HepG2 (cell line): Measurements from ENCODE around the gene SCMH1. TPM values are rescaled to one million over a fixed set of nuclear protein-coding genes. Genes with fewer than 3 reads are reported as not detected.

Experiments
- ATAC-seq: fragments of 200-7000 bp; cut with Tn5 transposase; 3 replicates; pipeline ENCODE4 v1.9.1; 2020; ENCODE audit warnings: mild to moderate bottlenecking, moderate library complexity
- BruUV-seq: library from RNA; stranded (reverse); fragments of 400-500 nt; replicated peaks from 2 replicates; lab custom pipeline; 2021; lab: Mats Ljungman, UMichigan
- CTCF ChIA-PET: fragments of 300-600 bp; formaldehyde crosslinking; extraction: SDS; loops from one replicate; lab custom pipeline; 2021; ENCODE audit warnings: low total read pairs, inconsistent platforms, low intra/inter-chr PET ratio; lab: Yijun Ruan, JAX
- POLR2A ChIA-PET: fragments of 350-600 bp; sonication (Branson Sonifier 250); formaldehyde crosslinking; loops from one replicate; lab custom pipeline; 2020; ENCODE audit warnings: antibody characterized with exemption, inconsistent platforms; lab: Yijun Ruan, JAX
- DNase-seq: peaks from one replicate; pipeline ENCODE4 v3.0.0-alpha.2; 2015; ENCODE audit warnings: low spot score
- FAIRE-seq: peaks from 3 replicates; lab custom pipeline; 2011; peaks lifted over from hg19 to GRCh38; lab: Jason Lieb, UNC
- H2AFZ ChIP-seq: one replicate; pipeline ENCODE4 v1.6.1; 2011; ENCODE audit warnings: low read length, inconsistent platforms
- H3K27ac ChIP-seq: fragments of 300-600 bp; 3 replicates; pipeline ENCODE4 v1.8.0; 2011; ENCODE audit warnings: mixed run types, mild to moderate bottlenecking, mixed read lengths, low read length, inconsistent platforms; ENCODE audit not compliant: insufficient read depth; ENCODE audit errors: extremely low read length
- H3K27me3 ChIP-seq, 2 experiments: fragments of 200-600 bp in 1 of 2; 2 replicates in 1 of 2; 3 replicates in 1 of 2; pipeline versions ENCODE4 v1.6.0 to v1.8.0; 2011; ENCODE audit warnings: low read length in 2 of 2, mild to moderate bottlenecking in 2 of 2, moderate library complexity in 2 of 2, inconsistent platforms in 1 of 2; ENCODE audit not compliant: insufficient read depth in 2 of 2, control insufficient read depth in 1 of 2
- H3K36me3 ChIP-seq, 2 experiments: fragments of 200-600 bp in 1 of 2; replicated peaks in 1 of 2; 2 replicates in 1 of 2; 3 replicates in 1 of 2; pipeline versions ENCODE4 v1.5.1 to v1.8.0; 2011; ENCODE audit warnings: low read length in 2 of 2, inconsistent platforms in 1 of 2; ENCODE audit not compliant: insufficient read depth in 2 of 2, control insufficient read depth in 1 of 2
- H3K4me1 ChIP-seq: 2 replicates; pipeline ENCODE4 v1.5.1; 2012; ENCODE audit warnings: low read length, inconsistent platforms; ENCODE audit not compliant: insufficient read depth
- H3K4me2 ChIP-seq: 2 replicates; pipeline ENCODE4 v1.6.0; 2011; ENCODE audit warnings: low read depth, low read length, inconsistent platforms
- H3K4me3 ChIP-seq, 3 experiments: fragments of 200-600 bp in 1 of 3; sonication (generic), shearing (Covaris generic) in 1 of 3; replicated peaks in 1 of 3; 2 replicates each; pipeline ENCODE4 v1.5.1; 2011 to 2016; ENCODE audit warnings: low read length in 3 of 3, inconsistent platforms in 2 of 3, low read depth in 2 of 3, mild to moderate bottlenecking in 2 of 3, control low read depth in 1 of 3, mixed read lengths in 1 of 3; ENCODE audit not compliant: insufficient read depth in 1 of 3
- H3K79me2 ChIP-seq: one replicate; pipeline ENCODE4 v1.6.1; 2011; ENCODE audit warnings: low read length, inconsistent platforms; ENCODE audit not compliant: insufficient read depth
- H3K9ac ChIP-seq: 2 replicates; pipeline ENCODE4 v1.6.0; 2011; ENCODE audit warnings: mild to moderate bottlenecking, low read depth, low read length, inconsistent platforms; ENCODE audit not compliant: insufficient read depth
- H3K9me3 ChIP-seq: 2 replicates; pipeline ENCODE4 v1.5.1; 2012; ENCODE audit warnings: mild to moderate bottlenecking, low read length
- H4K20me1 ChIP-seq: 2 replicates; pipeline ENCODE4 v1.6.0; 2011; ENCODE audit warnings: inconsistent platforms, mild to moderate bottlenecking, low read length, moderate library complexity; ENCODE audit not compliant: insufficient read depth
- HOXA9 ChIP-seq: sonication (generic); formaldehyde crosslinking; IDR thresholded peaks from 2 replicates; pipeline ENCODE4 v1.8.1; 2022; ENCODE audit warnings: missing genetic modification reagents, mild to moderate bottlenecking, moderate library complexity, borderline replicate concordance
- KDM1A ChIP-seq: IDR thresholded peaks from 2 replicates; pipeline ENCODE4 v1.6.1; 2016; ENCODE audit warnings: missing compliant biosample characterization
- NR2F6 ChIP-seq, 2 experiments: IDR thresholded peaks; 2 replicates each; pipeline ENCODE4 v1.6.1; 2016; ENCODE audit warnings: antibody characterized with exemption in 1 of 2, mild to moderate bottlenecking in 1 of 2
- SRSF9 ChIP-seq: fragments of 200-400 bp; formaldehyde crosslinking; IDR thresholded peaks from 2 replicates; pipeline ENCODE4 v1.6.1; 2018; ENCODE audit warnings: borderline replicate concordance, mild to moderate bottlenecking, low read depth, low read length; ENCODE audit not compliant: insufficient read depth, poor library complexity, severe bottlenecking
- ZBTB38 ChIP-seq: sonication (generic); formaldehyde crosslinking; IDR thresholded peaks from 2 replicates; pipeline ENCODE4 v1.5.1; 2020; ENCODE audit warnings: mild to moderate bottlenecking, missing genetic modification reagents
- ZNF24 ChIP-seq: fragments of 450-650 bp; IDR thresholded peaks from 2 replicates; pipeline ENCODE4 v1.6.1; 2017; ENCODE audit warnings: antibody characterized with exemption, mild to moderate bottlenecking
- ZNF251 ChIP-seq: sonication (generic); formaldehyde crosslinking; IDR thresholded peaks from 2 replicates; pipeline ENCODE4 v1.9.0; 2021; ENCODE audit warnings: mild to moderate bottlenecking, missing genetic modification reagents
- ZNF569 ChIP-seq: sonication (generic); formaldehyde crosslinking; IDR thresholded peaks from 2 replicates; pipeline ENCODE4 v1.5.0; 2020; ENCODE audit warnings: mild to moderate bottlenecking, missing genetic modification reagents, moderate library complexity, borderline replicate concordance
- whole genome bisulfite sequencing: methylation state at CpG from one replicate; pipeline ENCODE4 v1.1.6; 2017; ENCODE audit warnings: low lambda C conversion rate; 5-methylcytosine and 5-hydroxymethylcytosine counted together
- in situ Hi-C: cut with HindIII; loops from 2 replicates; pipeline ENCODE4 v1.10.0; 2017; ENCODE audit warnings: low pct_unique_long_range_greater_than_20kb; ENCODE audit not compliant: extremely low pct_ligation_motif_present
- intact Hi-C: fragments of 100-400 bp; cut with micrococcal nuclease; formaldehyde crosslinking; loops from one replicate; pipeline ENCODE4 v1.10.0; 2022; ENCODE audit not compliant: unreplicated experiment
- polyA plus RNA-seq, 8 experiments: library from polyadenylated mRNA; depleted of rRNA in 3 of 8; stranded (reverse) in 7 of 8; unstranded in 1 of 8; fragments of >200 nt; fragmentation: Illumina TruSeq in 4 of 8; extraction: Trizol in 4 of 8; gene quantifications; 2 replicates each; pipeline versions ENCODE4 v1.2.1 to v1.2.3, GENCODE V29; 2011 to 2016; ENCODE audit warnings: low read depth in 4 of 8, missing spikeins in 1 of 8, mixed read lengths in 1 of 8; ENCODE audit not compliant: insufficient read depth in 1 of 8
- total RNA-seq, 5 experiments: library from RNA; depleted of rRNA; stranded (reverse); fragments of >200 nt; fragmentation: Illumina TruSeq; extraction: Trizol; gene quantifications; 2 replicates each; pipeline ENCODE4 v1.2.3, GENCODE V29; 2016; ENCODE audit warnings: low read depth in 1 of 5
- TF ChIP-seq, protein P1 (sequence below): sonication (generic); formaldehyde crosslinking; IDR thresholded peaks from 2 replicates; pipeline ENCODE4 v1.4.0; 2020; ENCODE audit warnings: mild to moderate bottlenecking, missing genetic modification reagents
- TF ChIP-seq, protein P2 (sequence below): sonication (generic); formaldehyde crosslinking; IDR thresholded peaks from 2 replicates; pipeline ENCODE4 v1.5.1; 2020; ENCODE audit warnings: missing genetic modification reagents, mild to moderate bottlenecking, borderline replicate concordance
- TF ChIP-seq, protein P3 (sequence below): sonication (generic); formaldehyde crosslinking; IDR thresholded peaks from 2 replicates; pipeline ENCODE4 v1.5.0; 2020; ENCODE audit warnings: missing genetic modification reagents

The SCMH1 gene
- total and polyA plus RNA-seq, 2 of the 13 experiments (the other 11 are each of a cell fraction or from before 2014, with no cell fraction given), result 41.8 to 52.6 TPM

DNA sequence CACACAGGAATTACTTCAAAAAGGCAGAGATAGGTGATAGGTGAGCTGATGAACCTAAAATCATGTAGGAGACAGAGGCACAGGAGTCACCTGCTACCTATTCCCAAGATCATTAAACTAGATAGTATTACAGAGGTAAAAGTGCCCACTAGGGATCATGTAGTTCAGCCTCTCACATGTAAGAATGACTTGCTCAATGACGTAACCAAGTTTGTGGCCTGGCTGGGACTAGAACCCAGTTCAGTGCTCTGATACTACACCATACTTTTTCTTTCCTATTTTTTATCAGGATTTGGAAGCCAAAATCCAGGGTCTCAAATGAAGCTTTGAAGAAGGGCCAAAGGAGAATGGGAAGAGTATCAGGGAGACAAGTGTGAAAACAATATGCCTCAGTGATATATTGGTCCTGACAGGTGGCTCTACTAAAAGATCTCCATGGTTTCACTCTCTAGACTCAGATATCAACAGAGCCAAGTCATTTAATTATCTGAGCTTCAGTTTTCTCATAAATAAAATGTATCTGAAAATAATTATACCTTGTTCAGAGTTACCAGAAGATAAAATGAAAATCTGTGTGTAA is 133.3 kb downstream of the SCMH1 start:
- H3K4me3 ChIP-seq, result no peak overlapping the region
- CTCF ChIA-PET, result no interaction called here
- no peak for TF ChIP-seq ZNF251
- TF ChIP-seq ZNF24, result no peak
- TF ChIP-seq SRSF9, result no peak
- TF ChIP-seq, protein P1, sequence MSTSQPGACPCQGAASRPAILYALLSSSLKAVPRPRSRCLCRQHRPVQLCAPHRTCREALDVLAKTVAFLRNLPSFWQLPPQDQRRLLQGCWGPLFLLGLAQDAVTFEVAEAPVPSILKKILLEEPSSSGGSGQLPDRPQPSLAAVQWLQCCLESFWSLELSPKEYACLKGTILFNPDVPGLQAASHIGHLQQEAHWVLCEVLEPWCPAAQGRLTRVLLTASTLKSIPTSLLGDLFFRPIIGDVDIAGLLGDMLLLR, result no peak
- TF ChIP-seq, protein P2, sequence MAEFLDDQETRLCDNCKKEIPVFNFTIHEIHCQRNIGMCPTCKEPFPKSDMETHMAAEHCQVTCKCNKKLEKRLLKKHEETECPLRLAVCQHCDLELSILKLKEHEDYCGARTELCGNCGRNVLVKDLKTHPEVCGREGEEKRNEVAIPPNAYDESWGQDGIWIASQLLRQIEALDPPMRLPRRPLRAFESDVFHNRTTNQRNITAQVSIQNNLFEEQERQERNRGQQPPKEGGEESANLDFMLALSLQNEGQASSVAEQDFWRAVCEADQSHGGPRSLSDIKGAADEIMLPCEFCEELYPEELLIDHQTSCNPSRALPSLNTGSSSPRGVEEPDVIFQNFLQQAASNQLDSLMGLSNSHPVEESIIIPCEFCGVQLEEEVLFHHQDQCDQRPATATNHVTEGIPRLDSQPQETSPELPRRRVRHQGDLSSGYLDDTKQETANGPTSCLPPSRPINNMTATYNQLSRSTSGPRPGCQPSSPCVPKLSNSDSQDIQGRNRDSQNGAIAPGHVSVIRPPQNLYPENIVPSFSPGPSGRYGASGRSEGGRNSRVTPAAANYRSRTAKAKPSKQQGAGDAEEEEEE, result no peak
- no peak for TF ChIP-seq HOXA9 (CRISPR knock-in tag)
- TF ChIP-seq KDM1A (CRISPR knock-in tag), result no peak
- TF ChIP-seq, protein P3, sequence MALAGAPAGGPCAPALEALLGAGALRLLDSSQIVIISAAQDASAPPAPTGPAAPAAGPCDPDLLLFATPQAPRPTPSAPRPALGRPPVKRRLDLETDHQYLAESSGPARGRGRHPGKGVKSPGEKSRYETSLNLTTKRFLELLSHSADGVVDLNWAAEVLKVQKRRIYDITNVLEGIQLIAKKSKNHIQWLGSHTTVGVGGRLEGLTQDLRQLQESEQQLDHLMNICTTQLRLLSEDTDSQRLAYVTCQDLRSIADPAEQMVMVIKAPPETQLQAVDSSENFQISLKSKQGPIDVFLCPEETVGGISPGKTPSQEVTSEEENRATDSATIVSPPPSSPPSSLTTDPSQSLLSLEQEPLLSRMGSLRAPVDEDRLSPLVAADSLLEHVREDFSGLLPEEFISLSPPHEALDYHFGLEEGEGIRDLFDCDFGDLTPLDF (CRISPR knock-in tag), result no peak
- no peak for TF ChIP-seq ZBTB38 (CRISPR knock-in tag)
- no peak for TF ChIP-seq ZNF569 (CRISPR knock-in tag)
- TF ChIP-seq NR2F6 (IDR thresholded peaks at IDR 0.05), result no peak
- no peak for TF ChIP-seq NR2F6 (CRISPR knock-in tag; IDR thresholded peaks at IDR 0.05)

More for the DNA sequence above, 133.3 kb downstream of the SCMH1 start:
- Histone ChIP-seq H3K79me2 (no peaks in the 10 kb centered on the region), H3K9ac (no peak overlapping the region), H3K4me2 (no peak overlapping the region), H3K4me1 (peaks cover 21% of the 10 kb centered on the region), H3K27ac (no peak overlapping the region), H3K9me3 (no peaks in the 10 kb centered on the region), H4K20me1 (no peaks in the 10 kb centered on the region), H2AFZ (no peak overlapping the region), H3K27me3 (no peaks in the 10 kb centered on the region), H3K36me3 (peaks cover 9 to 20% of the 10 kb centered on the region in 2 experiments; a peak in 4 of 5 replicates)
- no TSS peak for BruUV-seq
- FAIRE-seq (no peak), DNase-seq (no peak), ATAC-seq (no peak)
- in situ Hi-C loops (no loop called here), intact Hi-C loops (no loop called here)
- WGBS, result 100% methylated on average over 1 of the region's 1 CpG
- POLR2A ChIA-PET, result no interaction called here
